Immature natural killer cell (primary cell): ENCODE measurements around the gene LACC1. TPM values are rescaled to one million over a fixed set of nuclear protein-coding genes. Genes with fewer than 3 reads are reported as not detected.

Experiments used
- DNase-seq, 3 donors: peaks; one replicate each; pipeline ENCODE4 v3.0.0; 2022; ENCODE audit warnings: mixed read lengths in 1 of 3
- H3K27ac Mint-ChIP-seq, 6 donors: one replicate each; pipeline ENCODE4 v1.8.0; 2020; ENCODE audit warnings: mixed read lengths in 6 of 6, mild to moderate bottlenecking in 5 of 6, inconsistent platforms in 4 of 6, moderate library complexity in 3 of 6
- H3K27me3 Mint-ChIP-seq, 3 donors: one replicate each; pipeline ENCODE4 v1.8.0; 2020 to 2021; ENCODE audit warnings: low read depth in 3 of 3, mild to moderate bottlenecking in 3 of 3, mixed read lengths in 3 of 3, moderate library complexity in 3 of 3, inconsistent platforms in 1 of 3
- H3K36me3 Mint-ChIP-seq, 3 donors: one replicate each; pipeline ENCODE4 v1.8.0; 2020; ENCODE audit warnings: mixed read lengths in 3 of 3, inconsistent platforms in 2 of 3, mild to moderate bottlenecking in 2 of 3
- H3K4me1 Mint-ChIP-seq, 2 donors: one replicate each; pipeline ENCODE4 v1.8.0; 2020; ENCODE audit warnings: inconsistent platforms in 2 of 2, mild to moderate bottlenecking in 2 of 2, mixed read lengths in 2 of 2, moderate library complexity in 1 of 2
- H3K4me3 Mint-ChIP-seq, 5 donors: one replicate each; pipeline ENCODE4 v1.8.0; 2020; ENCODE audit warnings: mild to moderate bottlenecking in 5 of 5, mixed read lengths in 5 of 5, inconsistent platforms in 3 of 5, moderate library complexity in 3 of 5
- H3K9me3 Mint-ChIP-seq, 6 donors: one replicate each; pipeline ENCODE4 v1.8.0; 2020; ENCODE audit warnings: mild to moderate bottlenecking in 6 of 6, mixed read lengths in 6 of 6, inconsistent platforms in 4 of 6, moderate library complexity in 3 of 6
- polyA plus RNA-seq, 3 donors: library from polyadenylated mRNA; unstranded; fragments of 300-500 nt; fragmentation: Illumina TruSeq; gene quantifications; one replicate each; pipeline ENCODE4 v1.2.3, GENCODE V29; 2021

The LACC1 gene
- 1 to 10 TPM in 1 of 3 donors, under 1 TPM in 1, not detected in 1; 0.41 to 1.1 TPM for polyA plus RNA-seq

GRCh38 chr13:43879755-43880181 lies at the start of gene LACC1:
TSS of gene LACC1 (plus strand) at chr13:43879904. CDS start at chr13:43880986, 1,082 bp downstream.
- Mint-ChIP-seq H3K4me3 (peak within 1 kb of the TSS; percentile 86 to 93 (median 91)), H3K9me3 (no peaks in the 10 kb centered on the region), H3K27me3 (peaks cover 0 to 13% (median 2%) of the 10 kb centered on the region in 3 donors), H3K36me3 (no peaks in the 10 kb centered on the region), H3K27ac (peak within 1 kb of the TSS; percentile 72 to 91 (median 91)), H3K4me1 (peaks cover 18 to 25% of the 10 kb centered on the region in 2 donors)
- DNase-seq, result peak in 2 of 3 donors; percentile 30 to 35

GRCh38 chr13:43830497-43830881 lies 49.2 kb upstream of the LACC1 start:
- Mint-ChIP-seq H3K4me3 (no peak overlapping the region), H3K4me1 (no peaks in the 10 kb centered on the region), H3K9me3 (no peaks in the 10 kb centered on the region), H3K27me3 (peaks cover 1 to 9% (median 3%) of the 10 kb centered on the region in 3 donors), H3K27ac (no peak overlapping the region), H3K36me3 (no peaks in the 10 kb centered on the region)
- DNase-seq, result no peak

- H3K36me3 Mint-ChIP-seq, result no peaks in the 10 kb centered on the region
- H3K4me1 Mint-ChIP-seq, result no peaks in the 10 kb centered on the region
- no peak for DNase-seq
- no peak overlapping the region for H3K4me3 Mint-ChIP-seq
- H3K27me3 Mint-ChIP-seq, result peaks cover under 1 to 7% (median 3%) of the 10 kb centered on the region in 3 donors
- H3K9me3 Mint-ChIP-seq, result no peaks in the 10 kb centered on the region
- H3K27ac Mint-ChIP-seq, result no peak overlapping the region
Observed at GRCh38 chr13:43831088-43831487, 48.6 kb upstream of the LACC1 start.

- Mint-ChIP-seq H3K4me3 (no peak overlapping the region), H3K27ac (no peak overlapping the region), H3K4me1 (no peaks in the 10 kb centered on the region), H3K9me3 (peaks cover 0 to 1% (median 0%) of the 10 kb centered on the region in 6 donors), H3K36me3 (no peaks in the 10 kb centered on the region), H3K27me3 (peaks cover 2 to 6% (median 2%) of the 10 kb centered on the region in 3 donors)
- DNase-seq, result peak in 1 of 3 donors; percentile 0
Observed at GRCh38 chr13:43835701-43836100, 44.0 kb upstream of the LACC1 start.

GRCh38 chr13:43838909-43839308 lies 40.8 kb upstream of the LACC1 start:
- Mint-ChIP-seq H3K9me3 (peaks cover 0 to 9% (median 0%) of the 10 kb centered on the region in 6 donors), H3K27ac (no peak overlapping the region), H3K4me3 (no peak overlapping the region), H3K36me3 (no peaks in the 10 kb centered on the region), H3K27me3 (peaks cover 4 to 7% (median 5%) of the 10 kb centered on the region in 3 donors), H3K4me1 (peaks cover 0 to 8% of the 10 kb centered on the region in 2 donors)
- no peak for DNase-seq

GRCh38 chr13:43846496-43847158 lies 33.1 kb upstream of the LACC1 start:
- peaks cover 16 to 17% (median 16%) of the 10 kb centered on the region in 3 donors for H3K36me3 Mint-ChIP-seq
- no peak overlapping the region for H3K27ac Mint-ChIP-seq

GRCh38 chr13:43848001-43848649 lies 31.6 kb upstream of the LACC1 start:
- Mint-ChIP-seq H3K4me3 (no peak overlapping the region), H3K36me3 (peaks cover 21 to 30% (median 29%) of the 10 kb centered on the region in 3 donors), H3K27ac (no peak overlapping the region), H3K27me3 (peaks cover 0 to 6% (median 4%) of the 10 kb centered on the region in 3 donors), H3K9me3 (peaks cover 28 to 38% (median 33%) of the 10 kb centered on the region in 6 donors), H3K4me1 (no peaks in the 10 kb centered on the region)
- no peak for DNase-seq

More at GRCh38 chr13:43846496-43847158, 33.1 kb upstream of the LACC1 start:
- DNase-seq, result no peak
- H3K9me3 Mint-ChIP-seq, result peaks cover 17 to 23% (median 19%) of the 10 kb centered on the region in 6 donors
- H3K4me3 Mint-ChIP-seq, result no peak overlapping the region
- H3K4me1 Mint-ChIP-seq, result peaks cover 0 to 2% of the 10 kb centered on the region in 2 donors
- H3K27me3 Mint-ChIP-seq, result peaks cover 0 to 5% (median 4%) of the 10 kb centered on the region in 3 donors

- no peaks in the 10 kb centered on the region for H3K4me1 Mint-ChIP-seq
- no peak overlapping the region for H3K27ac Mint-ChIP-seq
- H3K36me3 Mint-ChIP-seq, result peaks cover 18 to 54% (median 34%) of the 10 kb centered on the region in 3 donors
- DNase-seq, result no peak
- peaks cover 40 to 61% (median 52%) of the 10 kb centered on the region in 6 donors for H3K9me3 Mint-ChIP-seq
- peaks cover 2 to 5% (median 3%) of the 10 kb centered on the region in 3 donors for H3K27me3 Mint-ChIP-seq
- no peak overlapping the region for H3K4me3 Mint-ChIP-seq
Observed at GRCh38 chr13:43850873-43851272, 28.8 kb upstream of the LACC1 start.

- Mint-ChIP-seq H3K36me3 (peaks cover 18 to 54% (median 34%) of the 10 kb centered on the region in 3 donors), H3K27me3 (peaks cover 2 to 5% (median 3%) of the 10 kb centered on the region in 3 donors), H3K27ac (no peak overlapping the region), H3K4me1 (no peaks in the 10 kb centered on the region), H3K4me3 (no peak overlapping the region), H3K9me3 (peaks cover 40 to 61% (median 52%) of the 10 kb centered on the region in 6 donors)
- DNase-seq, result no peak
Observed at GRCh38 chr13:43852923-43853404, 26.7 kb upstream of the LACC1 start.

GRCh38 chr13:43861863-43862262 lies 17.8 kb upstream of the LACC1 start:
- Mint-ChIP-seq H3K36me3 (peaks cover 0 to 4% (median 0%) of the 10 kb centered on the region in 3 donors), H3K4me1 (no peaks in the 10 kb centered on the region), H3K4me3 (no peak overlapping the region), H3K9me3 (no peaks in the 10 kb centered on the region), H3K27ac (no peak overlapping the region), H3K27me3 (peaks cover 0 to 2% (median 1%) of the 10 kb centered on the region in 3 donors)
- no peak for DNase-seq

- DNase-seq, result no peak
- H3K4me3 Mint-ChIP-seq, result no peak overlapping the region
- no peaks in the 10 kb centered on the region for H3K4me1 Mint-ChIP-seq
- H3K36me3 Mint-ChIP-seq, result peaks cover 0 to 5% (median 4%) of the 10 kb centered on the region in 3 donors
- H3K27me3 Mint-ChIP-seq, result peaks cover 0 to 2% (median 1%) of the 10 kb centered on the region in 3 donors
- H3K27ac Mint-ChIP-seq, result no peak overlapping the region
- no peaks in the 10 kb centered on the region for H3K9me3 Mint-ChIP-seq
Observed at GRCh38 chr13:43864921-43865320, 14.8 kb upstream of the LACC1 start.

GRCh38 chr13:43865892-43866291 lies 13.8 kb upstream of the LACC1 start:
- Mint-ChIP-seq H3K36me3 (peaks cover 0 to 5% (median 4%) of the 10 kb centered on the region in 3 donors), H3K9me3 (no peaks in the 10 kb centered on the region), H3K4me1 (no peaks in the 10 kb centered on the region), H3K27ac (no peak overlapping the region), H3K4me3 (no peak overlapping the region), H3K27me3 (peaks cover 0 to 1% (median 0%) of the 10 kb centered on the region in 3 donors)
- no peak for DNase-seq

GRCh38 chr13:43872181-43872580 lies 7.5 kb upstream of the LACC1 start:
- H3K4me3 Mint-ChIP-seq, result no peak overlapping the region
- H3K27me3 Mint-ChIP-seq, result peaks cover 0 to 1% (median 0%) of the 10 kb centered on the region in 3 donors
- no peak overlapping the region for H3K27ac Mint-ChIP-seq
- H3K4me1 Mint-ChIP-seq, result no peaks in the 10 kb centered on the region
- H3K36me3 Mint-ChIP-seq, result peaks cover 0 to 5% (median 0%) of the 10 kb centered on the region in 3 donors
- no peaks in the 10 kb centered on the region for H3K9me3 Mint-ChIP-seq
- no peak for DNase-seq
